B cell (primary cell): ENCODE results near the gene ATG4A.

Source experiments
- CTCF ChIP-seq: fragments of 200-600 bp; IDR thresholded peaks from one replicate; pipeline ENCODE4 v1.8.0; 2022; ENCODE audit warnings: antibody characterized with exemption, mild to moderate bottlenecking
- EZH2 ChIP-seq: IDR thresholded peaks from 2 replicates; pipeline ENCODE4 v1.6.1; 2012; ENCODE audit warnings: borderline replicate concordance, low read depth, mild to moderate bottlenecking, moderate library complexity, low read length; ENCODE audit not compliant: insufficient read depth, poor library complexity, severe bottlenecking

DNA sequence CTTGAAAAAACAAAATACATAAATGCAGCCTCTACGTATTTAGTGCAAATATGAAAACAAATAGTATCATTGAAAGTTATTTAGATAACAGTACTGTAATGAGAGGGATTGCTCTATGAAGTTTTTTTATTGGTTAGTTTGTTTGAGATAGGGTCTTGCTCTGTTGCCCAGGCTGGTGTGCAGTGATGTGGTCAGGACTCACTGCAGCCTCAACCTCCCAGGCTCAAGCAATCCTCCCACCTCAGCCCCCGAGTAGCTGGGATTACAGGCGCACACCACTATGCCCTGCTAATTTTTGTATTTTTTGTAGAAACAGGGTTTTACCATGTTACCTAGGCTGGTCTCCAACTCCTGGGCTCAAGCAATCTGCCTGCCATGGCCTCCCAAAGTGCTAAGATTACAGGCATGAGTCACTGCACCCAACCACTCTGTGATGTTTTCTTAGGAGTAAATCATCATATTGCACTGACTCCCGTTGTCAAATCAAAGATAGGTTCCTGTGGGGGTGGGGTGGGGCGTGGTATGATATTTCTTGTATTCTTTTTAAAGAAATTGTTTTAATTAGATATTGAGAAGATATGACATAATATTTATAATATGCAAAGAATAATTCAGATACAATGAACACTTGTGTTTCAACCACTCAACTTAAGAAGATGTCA lies 75.8 kb downstream of the ATG4A start:
- no peak for TF ChIP-seq CTCF
- TF ChIP-seq EZH2, result no peak
